Hematopoietic multipotent progenitor cell treated with erythropoietin and hydrocortisone succinate and interleukin-3 and kit ligand, for 15 days (in vitro differentiated cells): Measurements from ENCODE around the gene CDK5R2.
"Not testable (repeated sequence)": the region's sequence is repeated elsewhere in the genome, so short reads cannot be mapped to it uniquely, and the experiment has no call there.

Experiments used
- DNase-seq: peaks from one replicate; pipeline ENCODE4 v3.0.0-alpha.2; 2015; ENCODE audit warnings: low spot score

CDK5R2 gene

GRCh38 chr2:218959141-218959731 lies at the start of gene CDK5R2:
Gene CDK5R2 (plus strand): TSS chr2:218959666. CDS start chr2:218959821, 155 bp downstream.
- DNase-seq: peak; percentile 32

DNA sequence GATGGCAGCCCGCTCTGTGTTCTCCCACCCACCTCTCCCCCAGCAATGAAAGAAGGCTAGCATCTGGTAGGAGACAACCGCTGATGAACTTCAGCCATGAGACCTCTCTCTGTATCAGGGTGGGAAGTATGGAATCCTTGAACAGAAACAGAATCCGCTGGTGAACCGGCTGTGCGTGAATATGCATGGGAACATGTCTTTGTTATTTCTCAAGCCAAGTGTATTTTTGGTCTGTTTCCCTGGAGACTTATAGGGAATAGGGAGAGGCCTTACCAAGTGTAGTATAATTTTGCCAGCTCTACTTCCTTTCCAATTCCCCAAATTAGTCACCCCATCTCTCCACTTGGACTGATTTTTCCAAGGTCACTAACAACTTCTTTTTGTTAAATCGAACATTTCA lies 48.7 kb upstream of the CDK5R2 start:
- no peak for DNase-seq

DNA sequence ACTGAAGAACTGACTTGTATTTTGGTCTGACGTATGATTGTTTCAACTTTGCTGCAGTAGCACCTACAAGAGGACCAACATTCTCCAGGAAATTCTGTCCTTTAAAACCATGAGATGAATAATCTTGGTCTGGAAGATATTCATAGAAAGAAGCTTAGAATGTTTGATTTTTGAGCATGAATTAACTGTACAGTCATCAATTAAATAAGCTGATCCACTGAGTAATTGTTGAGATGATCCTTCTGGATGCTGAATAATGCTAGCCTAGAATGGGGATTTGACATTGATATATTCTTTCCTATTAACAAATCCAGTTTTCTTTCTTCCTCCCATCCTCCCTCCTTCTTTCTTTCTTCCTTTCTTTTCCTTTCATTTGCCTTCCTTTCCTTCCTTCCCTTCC lies 39.0 kb upstream of the CDK5R2 start:
- no peak for DNase-seq

DNA sequence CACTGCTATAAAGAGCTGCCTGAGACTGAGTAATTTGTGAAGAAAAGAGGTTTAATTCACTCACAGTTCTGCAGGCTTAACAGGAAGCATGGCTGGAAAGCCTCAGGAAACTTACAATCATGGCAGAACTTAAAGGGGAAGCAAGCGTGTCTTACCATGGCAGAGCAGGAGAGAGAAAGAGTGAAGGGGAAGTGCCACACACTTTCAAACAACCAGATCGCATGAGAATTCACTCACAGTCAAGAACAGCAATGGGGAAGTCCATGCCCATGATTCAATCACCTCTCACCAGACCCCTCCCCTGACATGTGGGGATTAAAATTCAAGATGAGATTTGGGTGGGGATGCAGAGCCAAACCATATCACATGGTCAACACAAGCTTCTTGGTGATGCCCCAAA lies 34.7 kb upstream of the CDK5R2 start:
- DNase-seq: no peak

DNA sequence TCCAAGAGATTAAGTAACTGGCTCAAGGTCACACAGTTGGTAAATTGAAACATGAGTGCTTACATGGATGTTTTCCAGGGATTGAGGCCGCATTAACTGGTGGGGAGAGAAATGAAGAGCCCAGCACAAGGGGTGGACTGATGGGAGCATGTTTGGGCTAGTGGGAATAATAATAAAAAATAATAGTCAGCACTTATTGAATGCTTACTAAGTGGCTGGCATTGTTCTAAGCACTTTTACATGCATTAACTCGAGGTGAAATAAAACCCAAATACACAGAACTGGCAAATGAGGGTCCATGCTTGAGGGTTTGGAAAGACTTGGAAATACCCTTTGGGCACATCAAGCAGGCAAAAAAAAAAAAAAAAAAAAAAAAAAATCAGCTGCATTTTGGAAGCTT lies 34.0 kb upstream of the CDK5R2 start:
- DNase-seq: no peak

GRCh38 chr2:218927422-218927821 lies 32.0 kb upstream of the CDK5R2 start:
- no peak for DNase-seq

- no peak for DNase-seq
Observed at GRCh38 chr2:218927876-218928275, 31.6 kb upstream of the CDK5R2 start.

GRCh38 chr2:218930488-218930887 lies 29.0 kb upstream of the CDK5R2 start:
- DNase-seq: not testable (repeated sequence)

DNA sequence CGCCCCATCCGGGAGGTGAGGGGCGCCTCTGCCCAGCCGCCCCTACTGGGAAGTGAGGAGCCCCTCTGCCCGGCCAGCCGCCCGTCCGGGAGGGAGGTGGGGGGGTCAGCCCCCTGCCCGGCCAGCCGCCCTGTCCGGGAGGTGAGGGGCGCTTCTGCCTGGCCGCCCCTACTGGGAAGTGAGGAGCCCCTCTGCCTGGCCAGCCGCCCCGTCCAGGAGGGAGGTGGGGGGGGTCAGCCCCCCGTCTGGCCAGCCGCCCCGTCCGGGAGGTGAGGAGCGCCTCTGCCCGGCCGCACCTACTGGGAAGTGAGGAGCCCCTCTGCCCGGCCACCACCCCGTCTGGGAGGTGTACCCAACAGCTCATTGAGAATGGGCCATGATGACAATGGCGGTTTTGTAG lies 27.7 kb upstream of the CDK5R2 start:
- not testable (repeated sequence) for DNase-seq

DNA sequence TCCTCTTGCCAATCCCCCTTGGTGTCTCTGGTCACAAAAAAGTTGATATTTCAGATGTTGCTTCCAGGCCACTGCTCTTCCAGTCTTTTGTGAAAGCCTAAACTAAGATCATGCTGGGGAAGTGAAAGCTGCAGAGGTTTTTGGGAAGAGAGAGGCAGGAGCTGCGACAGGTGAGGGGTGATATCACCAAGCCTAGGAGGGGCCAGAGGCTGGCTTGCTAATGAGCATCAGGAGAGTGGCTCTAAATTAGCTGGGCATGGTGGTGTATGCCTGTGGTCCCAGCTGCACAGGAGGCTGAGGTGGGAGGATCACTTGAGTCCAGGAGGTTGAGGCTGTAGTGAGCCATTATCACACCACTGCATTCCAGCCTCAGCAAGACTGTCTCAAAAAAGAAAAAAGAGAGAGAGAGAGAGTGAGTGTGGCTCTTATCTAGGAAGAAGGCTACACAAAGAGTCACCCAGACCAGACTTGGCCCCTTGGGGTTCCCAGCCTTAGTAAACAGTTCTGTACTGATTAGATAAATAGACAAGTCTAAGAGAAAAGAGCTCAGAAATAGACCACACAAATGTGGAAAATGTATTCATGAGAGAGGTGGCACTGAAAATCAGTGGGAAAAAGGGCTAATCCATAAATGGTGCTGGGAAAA lies 14.6 kb upstream of the CDK5R2 start:
- DNase-seq: no peak

- no peak for DNase-seq
Observed at GRCh38 chr2:218946621-218947020, 12.8 kb upstream of the CDK5R2 start.

- DNase-seq: no peak
Observed at GRCh38 chr2:218952160-218952559, 7.3 kb upstream of the CDK5R2 start.

DNA sequence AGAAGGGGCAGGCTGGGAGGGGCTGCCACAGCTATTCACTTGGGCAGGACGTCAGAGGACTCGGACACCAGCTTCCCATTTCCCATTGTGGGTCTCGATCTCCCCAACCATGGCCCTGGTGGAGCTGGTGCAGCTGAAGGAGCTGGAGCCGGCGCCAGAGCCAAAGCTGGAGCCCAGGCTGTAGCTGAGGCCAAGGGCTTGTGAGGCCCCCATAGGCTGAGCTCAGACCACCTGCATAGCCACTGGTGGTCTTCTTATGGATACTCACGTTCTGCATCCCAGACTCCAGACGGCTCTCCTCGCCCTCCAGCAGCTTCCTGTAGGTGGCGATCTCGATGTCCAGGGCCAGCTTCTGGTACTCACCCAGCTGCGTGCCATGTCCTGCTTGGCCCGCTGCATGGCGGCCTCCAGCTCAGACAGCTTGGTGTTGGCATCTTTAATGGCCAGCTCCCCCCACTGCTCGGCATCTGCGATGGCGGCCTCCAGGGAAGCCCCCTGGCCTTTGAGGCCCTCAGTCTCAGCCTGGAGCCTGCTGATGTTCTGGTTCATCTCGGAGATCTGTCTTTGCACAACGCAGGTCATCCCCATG lies 6.0 kb upstream of the CDK5R2 start:
- no peak for DNase-seq

DNA sequence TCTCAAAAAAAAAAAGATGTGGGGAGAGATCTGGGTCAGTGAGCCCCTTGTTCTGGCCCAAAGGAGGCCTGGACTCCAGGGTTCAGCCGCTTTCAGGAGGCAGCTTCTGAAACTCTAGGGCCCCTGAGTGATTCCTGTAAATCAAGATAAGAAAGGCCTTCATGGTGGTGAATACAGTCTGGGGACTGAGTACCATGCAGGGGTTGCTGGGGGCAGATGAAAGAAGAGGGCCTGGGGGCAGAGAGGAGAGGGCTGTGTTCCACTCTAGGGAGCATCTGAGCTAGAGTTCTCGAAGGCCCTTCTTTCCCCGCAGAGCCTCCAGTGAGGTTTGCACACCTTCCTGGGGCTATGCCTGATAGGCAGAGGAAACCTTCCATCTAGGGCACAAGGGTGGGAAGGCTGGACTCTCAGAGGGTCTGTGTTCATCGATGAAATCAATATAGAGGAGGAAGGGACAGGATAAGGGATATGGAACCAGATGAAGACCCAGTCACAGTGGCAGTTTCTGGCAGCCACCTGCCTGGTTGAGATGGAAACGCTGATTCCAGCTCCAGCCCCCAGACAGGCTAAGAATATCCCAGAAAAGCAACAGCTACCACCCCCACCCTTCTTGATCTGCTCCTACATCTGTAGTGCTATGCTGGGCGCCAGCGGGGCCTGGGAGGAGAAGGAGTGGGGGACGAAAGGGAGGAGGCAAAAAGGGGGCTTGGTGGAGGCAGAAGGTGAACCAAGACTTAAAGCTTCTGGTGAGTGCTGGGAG lies 4.7 kb upstream of the CDK5R2 start:
- no peak for DNase-seq

- DNase-seq: no peak
Observed at GRCh38 chr2:218956039-218956438, 3.4 kb upstream of the CDK5R2 start.

GRCh38 chr2:218957671-218958070 lies 1.8 kb upstream of the CDK5R2 start:
- no peak for DNase-seq

- DNase-seq: no peak
Observed at GRCh38 chr2:218958276-218958675, 1.2 kb upstream of the CDK5R2 start.

DNA sequence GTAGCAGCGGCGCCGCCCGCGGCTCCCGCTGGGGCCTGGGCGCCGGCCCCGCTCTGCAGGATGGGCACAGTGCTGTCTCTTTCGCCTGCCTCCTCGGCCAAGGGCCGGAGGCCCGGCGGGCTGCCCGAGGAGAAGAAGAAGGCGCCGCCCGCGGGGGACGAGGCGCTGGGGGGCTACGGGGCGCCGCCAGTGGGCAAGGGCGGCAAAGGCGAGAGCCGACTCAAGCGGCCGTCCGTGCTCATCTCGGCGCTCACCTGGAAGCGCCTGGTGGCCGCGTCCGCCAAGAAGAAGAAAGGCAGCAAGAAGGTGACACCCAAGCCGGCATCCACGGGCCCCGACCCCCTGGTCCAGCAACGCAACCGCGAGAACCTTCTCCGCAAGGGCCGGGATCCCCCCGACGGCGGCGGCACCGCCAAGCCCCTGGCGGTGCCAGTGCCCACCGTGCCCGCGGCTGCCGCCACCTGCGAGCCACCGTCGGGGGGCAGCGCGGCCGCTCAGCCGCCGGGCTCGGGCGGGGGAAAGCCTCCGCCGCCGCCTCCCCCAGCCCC lies 369 bp downstream of the CDK5R2 start:
- no peak for DNase-seq

DNA sequence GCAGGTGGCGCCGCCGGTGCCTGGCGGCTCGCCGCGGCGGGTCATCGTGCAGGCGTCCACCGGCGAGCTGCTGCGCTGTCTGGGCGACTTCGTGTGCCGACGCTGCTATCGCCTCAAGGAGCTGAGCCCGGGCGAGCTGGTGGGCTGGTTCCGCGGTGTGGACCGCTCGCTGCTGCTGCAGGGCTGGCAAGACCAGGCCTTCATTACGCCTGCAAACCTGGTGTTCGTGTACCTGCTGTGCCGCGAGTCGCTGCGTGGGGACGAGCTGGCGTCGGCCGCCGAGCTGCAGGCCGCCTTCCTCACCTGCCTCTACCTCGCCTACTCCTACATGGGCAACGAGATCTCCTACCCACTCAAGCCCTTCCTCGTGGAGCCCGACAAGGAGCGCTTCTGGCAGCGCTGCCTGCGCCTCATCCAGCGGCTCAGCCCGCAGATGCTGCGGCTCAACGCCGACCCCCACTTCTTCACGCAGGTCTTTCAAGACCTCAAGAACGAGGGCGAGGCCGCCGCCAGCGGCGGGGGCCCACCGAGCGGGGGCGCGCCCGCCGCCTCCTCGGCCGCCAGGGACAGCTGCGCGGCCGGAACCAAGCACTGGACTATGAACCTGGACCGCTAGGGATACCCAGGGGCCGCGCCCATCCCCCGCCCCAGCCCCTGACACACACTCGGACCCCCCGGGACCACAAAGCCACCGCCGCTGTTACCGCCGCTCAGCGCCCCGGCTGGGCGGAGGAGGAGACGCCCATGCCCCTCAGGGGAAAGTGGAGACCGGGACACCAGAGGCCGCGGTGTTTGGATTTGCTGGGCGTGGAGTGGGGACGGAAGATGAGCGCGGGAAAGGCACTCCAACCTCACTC lies 1.1 kb downstream of the CDK5R2 start:
- DNase-seq: no peak

DNA sequence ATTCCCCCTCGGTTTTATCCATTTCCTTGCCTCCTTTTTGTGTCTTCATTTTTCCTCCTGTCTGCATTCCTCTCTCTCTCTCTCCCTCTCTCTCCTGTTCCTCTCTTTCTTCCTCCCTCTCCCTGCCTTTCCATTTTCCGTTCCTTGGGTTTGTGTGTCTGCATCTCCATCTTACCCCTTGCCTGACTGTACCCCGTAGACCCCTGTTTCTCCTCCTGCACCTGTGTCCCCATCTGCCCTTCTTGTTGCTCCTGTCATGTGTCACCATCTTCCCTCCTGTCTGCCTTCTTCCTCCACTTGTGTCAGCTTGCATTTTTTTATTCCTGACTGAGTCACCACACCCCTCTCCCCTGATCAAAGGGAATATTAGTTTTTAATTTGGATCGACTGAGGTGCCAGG lies 1.8 kb downstream of the CDK5R2 start:
- DNase-seq: no peak

- DNase-seq: no peak
Observed at GRCh38 chr2:218961651-218962570, 2.4 kb downstream of the CDK5R2 start.
